H1 (cell line): ENCODE data around the gene VPS35L. TPM values are rescaled to one million over a fixed set of nuclear protein-coding genes. Genes with fewer than 3 reads are reported as not detected.

Experiments
- KDM1A ChIP-seq: fragments of 200-600, 300-600 bp; sonication (generic); IDR thresholded peaks from 2 replicates; pipeline ENCODE4 v1.7.1; 2016; ENCODE audit warnings: mild to moderate bottlenecking, low read length, borderline replicate concordance
- POU5F1 ChIP-seq: IDR thresholded peaks from 2 replicates; pipeline ENCODE4 v1.6.1; 2011; ENCODE audit warnings: low read depth, mild to moderate bottlenecking, low read length, moderate library complexity
- TAF1 ChIP-seq: IDR thresholded peaks from 2 replicates; pipeline ENCODE4 v1.6.1; 2011; ENCODE audit warnings: mild to moderate bottlenecking, low read depth, low read length
- TAF7 ChIP-seq: optimal IDR thresholded peaks from 2 replicates; pipeline ENCODE3; 2011; ENCODE audit warnings: low read depth, mild to moderate bottlenecking, inconsistent platforms, low read length, moderate library complexity, borderline replicate concordance
- polyA plus RNA-seq, 7 experiments: library from polyadenylated mRNA; depleted of rRNA in 3 of 7; stranded (reverse) in 5 of 7; unstranded in 2 of 7; fragments of >200 nt in 5 of 7; fragments of 200-250 nt in 2 of 7; gene quantifications; 1 replicate in 5 of 7; 2 replicates in 1 of 7; 4 replicates in 1 of 7; pipeline versions ENCODE4 v1.2.1 to v1.2.3, GENCODE V29; 2011 to 2013; ENCODE audit warnings: missing spikeins in 2 of 7, mixed read lengths in 2 of 7
- total RNA-seq: library from RNA; stranded (reverse); fragmentation: NEBNext Ultra II Directional; extraction: Animal tissue kit (Norgen Biotek cat#: 25700); gene quantifications from 2 replicates; pipeline ENCODE4 v1.2.1, GENCODE V29; 2021

Gene VPS35L
- total and polyA plus RNA-seq, 2 of the 8 experiments (the other 6 are each of a cell fraction or from before 2014, with no cell fraction given): 31.5 to 57.1 TPM

DNA sequence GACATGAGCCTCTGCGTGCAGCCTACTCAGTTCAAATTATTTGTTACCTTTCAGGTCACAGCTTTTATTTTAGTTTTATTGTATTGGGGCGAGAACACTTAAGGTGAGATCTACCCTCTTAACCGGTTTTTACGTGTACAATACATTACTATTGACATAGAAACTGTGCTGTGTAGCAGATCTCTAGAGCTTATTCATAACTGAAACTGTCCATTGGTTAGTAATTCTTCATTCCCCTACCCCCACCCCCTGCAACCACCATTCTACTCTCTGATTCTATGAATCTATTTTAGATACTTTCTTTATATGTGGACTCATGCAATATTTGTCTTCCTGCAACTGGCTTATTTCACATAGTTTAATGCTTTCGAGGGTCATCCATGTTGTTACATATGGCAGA, 119.0 kb downstream of the VPS35L start (continued):
- no peak for TF ChIP-seq KDM1A
- no peak for TF ChIP-seq POU5F1
- TF ChIP-seq TAF1: no peak
- no peak for TF ChIP-seq TAF7
